Lower leg skin (tissue), 4 donors: ENCODE data around the gene NFKBIE. TPM values are rescaled to one million over a fixed set of nuclear protein-coding genes. Genes with fewer than 3 reads are reported as not detected.

Source experiments
- DNase-seq, 2 donors: peaks; one replicate each; pipeline ENCODE4 v3.0.0-alpha.2; 2019; ENCODE audit warnings: low spot score in 2 of 2
- H3K4me3 ChIP-seq: fragments of 200-600 bp; sonication (generic); 2 replicates; pipeline ENCODE4 v1.5.1; 2017; ENCODE audit warnings: mild to moderate bottlenecking, low read depth; ENCODE audit not compliant: poor library complexity, severe bottlenecking
- CTCF ChIP-seq, 3 donors: fragments of 450-650 bp; IDR thresholded peaks; one replicate each; pipeline ENCODE4 v1.5.1; 2016; ENCODE audit warnings: antibody characterized with exemption in 3 of 3, mild to moderate bottlenecking in 3 of 3, moderate library complexity in 2 of 3
- POLR2A ChIP-seq, 2 donors: fragments of 450-650 bp; IDR thresholded peaks; one replicate each; pipeline ENCODE4 v1.6.1; 2016 to 2017; ENCODE audit warnings: antibody characterized with exemption in 2 of 2, mild to moderate bottlenecking in 1 of 2, moderate library complexity in 1 of 2
- WGBS, 2 donors: methylation state at CpG; one replicate each; pipeline ENCODE4 v1.1.5; 2018; 5-methylcytosine and 5-hydroxymethylcytosine counted together
- intact Hi-C: fragments of 100-400 bp; cut with DNase I; formaldehyde crosslinking; loops from one replicate; pipeline ENCODE4 v1.15.0; 2023; ENCODE audit warnings: low total_unique reads
- total RNA-seq, 4 donors: library from RNA; depleted of rRNA; stranded (reverse); fragments of >200 nt; gene quantifications; one replicate each; pipeline ENCODE4 v1.1.0, GENCODE V29; 2016

The NFKBIE gene
- total RNA-seq, 4 donors from 2014 or later: 10.8 to 21.1 (median 17.3) TPM

GRCh38 chr6:44226368-44227147, 38.8 kb downstream of the NFKBIE start:
- DNase-seq: no peak
- 32 to 46% methylated on average over 15 of the region's 15 CpGs for WGBS, 2 donors
- H3K4me3 ChIP-seq: no peak overlapping the region
- intact Hi-C loops: no loop called here
- TF ChIP-seq POLR2A (IDR thresholded peaks at IDR 0.05) (no peak), CTCF (IDR thresholded peaks at IDR 0.05) (no peak)

GRCh38 chr6:44225579-44226325, 39.6 kb downstream of the NFKBIE start:
- DNase-seq: no peak
- WGBS, 2 donors: 76 to 78% methylated on average over 8 of the region's 8 CpGs
- intact Hi-C loops: no loop called here
- TF ChIP-seq CTCF (IDR thresholded peaks at IDR 0.05): no peak
- TF ChIP-seq POLR2A (IDR thresholded peaks at IDR 0.05): no peak
- H3K4me3 ChIP-seq: no peak overlapping the region

GRCh38 chr6:44224965-44225305, 40.4 kb downstream of the NFKBIE start:
- no peak for DNase-seq
- TF ChIP-seq POLR2A (IDR thresholded peaks at IDR 0.05) (no peak), CTCF (IDR thresholded peaks at IDR 0.05) (no peak)
- H3K4me3 ChIP-seq: no peak overlapping the region
- intact Hi-C loops: no loop called here
- 71 to 73% methylated on average over 4 of the region's 4 CpGs for WGBS, 2 donors

- 9 to 13% methylated on average over 12 to 15 of the region's 18 CpGs for WGBS, 2 donors
- TF ChIP-seq CTCF (IDR thresholded peaks at IDR 0.05): no peak
- no peak for TF ChIP-seq POLR2A (IDR thresholded peaks at IDR 0.05)
- intact Hi-C loops: no loop called here
- H3K4me3 ChIP-seq: peak overlapping the region; percentile 18
- DNase-seq: no peak
Observed at GRCh38 chr6:44224029-44224964, 41.1 kb downstream of the NFKBIE start.

- 0% methylated on average over 24 to 40 of the region's 73 CpGs for WGBS, 2 donors
- intact Hi-C loops: no loop called here
- peak within 1 kb of the TSS; percentile 18 for H3K4me3 ChIP-seq
- TF ChIP-seq CTCF (IDR thresholded peaks at IDR 0.05) (no peak), POLR2A (IDR thresholded peaks at IDR 0.05) (no peak)
- DNase-seq: peak; percentile 73 to 97
Observed at GRCh38 chr6:44223319-44224028, 41.9 kb downstream of the NFKBIE start, which contains the start of gene SLC29A1. Gene SLC29A1 (plus strand): TSS chr6:44223595. CDS start chr6:44227314, 3,719 bp downstream.
